Measurements from ENCODE around the gene RPIA. TPM values are rescaled to one million over a fixed set of nuclear protein-coding genes. Genes with fewer than 3 reads are reported as not detected.
A peak's percentile ranks its signal among the peaks of the same experiment; 100 is the strongest.
"Not testable (repeated sequence)": the region's sequence is repeated elsewhere in the genome, so short reads cannot be mapped to it uniquely, and the experiment has no call there.

The RPIA gene
- 9.9 and 11.6 TPM in 2 replicates for polyA plus RNA-seq (2014; cell fraction: cytosol; rRNA removed)
- 6.8 and 14.2 TPM in 2 replicates for polyA plus RNA-seq (2014; cell fraction: nucleus; rRNA removed)

DNA sequence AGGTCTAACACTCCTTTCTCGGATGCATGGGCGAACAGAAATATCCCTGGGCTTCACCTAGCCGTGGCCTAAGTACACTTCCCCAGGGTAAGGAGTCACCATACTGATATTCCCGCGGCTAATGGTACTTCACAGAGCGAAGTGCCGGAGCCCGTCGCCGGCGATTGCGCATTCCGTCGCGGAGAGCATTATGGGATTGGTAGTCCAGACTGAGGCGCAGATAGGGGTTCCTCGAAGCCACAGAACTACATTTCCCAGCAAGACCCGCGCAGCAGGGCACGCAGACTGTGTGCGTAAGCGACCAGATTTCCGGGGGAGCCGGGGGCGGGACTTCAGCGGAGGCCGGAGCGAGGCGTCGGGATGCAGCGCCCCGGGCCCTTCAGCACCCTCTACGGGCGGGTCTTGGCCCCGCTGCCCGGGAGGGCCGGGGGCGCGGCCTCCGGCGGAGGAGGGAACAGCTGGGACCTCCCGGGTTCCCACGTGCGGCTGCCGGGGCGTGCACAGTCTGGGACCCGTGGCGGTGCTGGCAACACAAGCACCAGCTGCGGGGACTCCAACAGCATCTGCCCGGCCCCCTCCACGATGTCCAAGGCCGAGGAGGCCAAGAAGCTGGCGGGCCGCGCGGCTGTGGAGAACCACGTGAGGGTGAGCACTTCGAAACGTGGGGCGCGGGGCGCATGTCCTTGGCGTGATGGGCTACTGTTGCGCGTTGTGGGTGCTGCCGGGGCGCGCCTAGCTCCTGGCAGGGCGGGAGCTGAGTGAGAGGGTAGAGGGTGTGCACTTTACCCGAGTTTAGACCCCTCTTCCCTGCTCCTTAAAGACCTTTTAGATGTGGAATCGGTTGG, at the start of gene RPIA:
Gene RPIA, plus strand, starts transcription at position 335 of the 845 bp plus-strand sequence. Its CDS starts 26 bp downstream, at position 361.
- DNase-seq (ENCODE audit: low spot score): peak; percentile 97

DNA sequence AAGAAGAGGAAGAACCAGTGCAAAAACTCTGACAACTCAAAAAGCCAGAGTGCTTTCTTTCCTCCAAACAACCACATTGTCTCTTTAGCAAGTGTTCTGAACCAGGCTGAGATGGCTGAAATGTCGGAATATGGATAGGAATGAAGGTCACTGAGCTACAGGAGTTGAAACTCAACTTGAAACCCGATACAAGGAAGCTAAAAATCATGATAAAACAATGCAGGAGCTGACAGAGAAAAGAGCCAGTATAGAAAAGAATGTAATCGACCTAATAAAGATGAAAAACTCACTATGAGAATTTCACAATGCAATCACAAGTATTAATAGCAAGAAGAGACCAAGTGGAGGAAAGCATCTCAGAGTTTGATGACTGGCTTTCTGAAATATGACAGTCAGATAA, 49.2 kb upstream of the RPIA start:
- DNase-seq (ENCODE audit: low spot score): no peak

DNA sequence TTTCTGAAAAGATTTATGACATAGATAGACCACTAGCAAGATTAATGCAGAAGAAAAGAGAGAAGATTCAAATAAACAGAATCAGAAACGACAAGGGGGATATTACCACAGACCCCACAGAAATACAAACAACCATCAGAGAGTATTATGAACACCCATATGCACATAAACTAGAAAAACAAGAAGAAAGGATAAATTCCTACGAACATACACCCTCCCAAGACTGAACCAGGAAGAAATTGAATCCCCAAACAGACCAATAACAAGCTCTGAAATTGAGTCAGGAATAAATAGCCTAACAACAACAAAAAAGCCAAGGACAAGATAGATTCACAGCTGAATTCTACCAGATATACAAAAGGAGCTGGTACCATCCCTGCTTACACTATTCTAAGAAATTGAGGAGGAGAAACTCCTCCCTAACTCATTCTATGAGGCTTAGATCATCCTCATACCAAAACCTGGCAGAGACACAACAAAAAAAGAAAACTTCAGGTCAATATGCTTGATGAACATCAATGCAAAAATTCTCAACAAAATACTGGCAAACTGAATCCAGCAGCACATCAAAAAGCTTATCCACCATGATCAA, 46.1 kb upstream of the RPIA start:
- DNase-seq (ENCODE audit: low spot score): not testable (repeated sequence)

DNA sequence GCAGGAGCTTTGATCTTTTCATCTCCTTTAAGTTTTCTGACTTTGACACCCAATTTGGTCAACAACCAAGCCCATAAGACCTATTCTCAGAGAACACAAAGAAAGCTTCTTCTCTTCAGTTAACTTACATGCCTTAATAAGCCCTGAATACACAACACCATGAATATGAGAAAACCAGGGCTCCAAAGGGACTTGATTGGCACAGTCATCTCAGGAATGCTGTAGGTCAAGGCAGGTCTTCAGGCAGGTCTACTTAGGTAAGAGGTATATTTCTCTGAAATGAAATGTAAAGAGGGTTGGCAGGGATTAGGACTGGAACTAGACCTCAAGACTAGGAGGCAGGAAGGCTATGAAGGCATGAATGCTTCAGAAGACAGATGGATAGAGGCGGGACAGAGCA, 39.8 kb upstream of the RPIA start:
- no peak for DNase-seq (ENCODE audit: low spot score)

DNA sequence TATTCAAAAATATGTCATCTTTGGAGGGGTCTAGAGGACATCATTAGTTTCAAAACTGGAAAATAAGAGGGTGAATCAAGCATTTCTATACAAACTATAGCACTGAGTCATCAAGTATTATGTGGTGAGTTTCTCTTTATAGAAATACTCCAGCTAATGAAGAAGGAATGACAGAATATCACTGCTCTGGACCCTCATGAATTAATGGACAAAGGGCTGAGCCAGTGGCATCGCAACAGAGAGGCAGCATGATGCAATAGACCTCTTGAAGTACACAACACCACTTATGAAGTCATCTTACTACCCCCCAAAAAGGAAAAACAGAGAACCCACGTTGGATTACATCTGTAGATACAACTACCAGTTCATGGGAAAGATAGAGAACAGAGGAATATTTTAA, 36.8 kb upstream of the RPIA start:
- no peak for DNase-seq (ENCODE audit: low spot score)

DNA sequence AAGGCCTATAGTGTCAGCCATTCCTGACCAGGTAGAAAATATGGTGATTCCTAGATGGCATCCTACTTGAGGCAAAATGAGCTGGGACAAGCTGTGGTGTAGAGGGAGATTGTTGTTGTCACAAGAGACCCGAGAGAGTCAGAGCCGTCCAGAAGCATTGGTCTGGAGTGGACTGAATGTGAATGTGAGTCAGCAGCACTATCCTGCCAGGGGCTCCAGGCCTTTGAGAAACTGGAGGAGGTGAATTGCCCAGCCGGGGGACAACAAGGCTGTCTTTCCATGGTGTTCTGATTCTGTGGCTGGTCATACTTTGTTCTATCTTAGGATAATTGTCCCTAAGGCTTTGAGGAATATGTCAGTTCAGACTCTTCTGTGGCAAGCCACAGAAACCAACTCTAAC, 34.8 kb upstream of the RPIA start:
- no peak for DNase-seq (ENCODE audit: low spot score)

DNA sequence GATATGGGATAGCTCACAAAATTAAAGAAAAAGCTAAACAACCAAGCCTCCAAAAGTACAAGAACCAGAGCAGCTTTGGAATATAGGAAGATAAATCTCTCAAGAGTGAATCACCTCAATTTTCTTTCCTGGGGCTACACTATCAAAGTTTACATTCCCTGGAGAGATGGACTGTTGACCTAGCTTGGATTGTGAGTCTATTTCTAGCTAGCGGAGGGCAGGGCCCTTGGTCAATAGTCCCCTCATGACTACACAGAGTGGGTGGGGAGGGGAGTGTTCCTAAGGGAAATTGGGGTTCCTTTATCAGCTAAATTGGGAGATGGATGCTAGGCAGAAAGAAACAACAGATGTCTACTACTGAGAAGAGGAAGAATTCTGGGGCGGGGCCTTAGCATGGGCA, 34.3 kb upstream of the RPIA start:
- no peak for DNase-seq (ENCODE audit: low spot score)

DNA sequence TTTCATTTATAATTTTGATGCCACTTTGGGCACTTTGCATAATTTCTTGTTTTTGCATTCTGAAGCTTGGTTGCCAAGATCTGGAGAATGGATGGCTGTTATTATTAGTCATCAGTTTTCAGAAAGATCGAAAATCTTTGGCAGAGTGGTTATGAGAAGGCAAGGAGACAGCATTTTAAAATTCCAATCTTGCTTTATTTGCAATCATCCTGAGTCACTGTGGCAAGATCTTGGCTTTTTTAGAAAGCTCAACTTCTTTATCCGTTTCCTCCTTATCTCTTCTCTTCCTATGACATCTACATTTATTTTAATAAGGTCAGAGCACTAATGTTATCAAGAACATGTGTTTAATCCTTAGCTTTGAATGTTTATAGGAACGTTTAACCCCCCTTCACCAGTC, 33.1 kb upstream of the RPIA start:
- DNase-seq (ENCODE audit: low spot score): no peak

DNA sequence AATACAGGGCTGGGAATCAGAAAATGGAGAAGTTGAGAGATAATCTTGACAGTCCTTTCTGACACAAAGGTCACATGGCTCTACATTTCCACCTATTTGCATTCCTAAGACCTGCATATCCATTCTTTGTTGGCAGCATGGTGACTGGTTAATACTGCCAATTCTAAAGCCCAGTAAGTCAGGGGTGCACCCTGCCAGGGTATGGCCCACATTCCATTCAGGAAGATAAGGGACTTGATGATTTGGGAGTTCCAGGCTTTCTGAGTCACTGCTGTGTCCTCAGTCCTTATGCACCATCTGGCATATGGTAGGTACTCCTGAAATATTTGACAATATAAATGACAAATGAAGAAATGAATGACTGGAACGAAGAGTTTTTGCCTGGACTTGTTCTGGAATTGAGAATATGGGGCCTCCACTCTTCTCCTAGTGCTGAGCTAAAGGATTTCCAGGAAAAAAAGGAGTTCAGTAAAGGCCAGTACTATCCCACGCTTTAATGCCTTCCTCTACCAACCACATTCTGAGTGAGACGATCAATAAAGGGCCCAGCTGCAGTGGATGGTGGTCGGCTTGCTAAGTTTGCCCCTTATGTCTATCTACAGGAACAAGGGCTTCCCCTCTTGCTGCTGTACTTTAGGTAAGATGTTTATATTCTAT, 32.5 kb upstream of the RPIA start:
- no peak for DNase-seq (ENCODE audit: low spot score)

DNA sequence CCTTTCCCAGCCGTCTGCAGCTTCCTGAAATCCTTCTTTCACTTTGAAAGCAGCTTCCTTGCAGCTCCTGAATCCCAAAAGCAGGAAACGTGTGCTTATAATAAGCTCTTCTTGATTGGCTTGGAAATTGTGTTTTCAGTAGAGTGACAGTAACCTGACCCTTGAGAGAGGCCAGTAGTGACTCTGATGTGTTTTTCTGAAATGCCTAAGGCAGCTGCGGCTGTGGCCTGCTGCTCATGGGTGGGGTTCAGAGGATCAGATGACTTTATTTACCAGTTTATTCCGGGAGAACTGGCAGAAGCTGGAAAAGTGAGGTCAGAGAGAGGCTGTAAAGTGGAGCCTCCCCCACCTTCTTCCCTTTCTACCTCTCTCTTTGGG, 31.9 kb upstream of the RPIA start:
- DNase-seq (ENCODE audit: low spot score): peak; percentile 59

DNA sequence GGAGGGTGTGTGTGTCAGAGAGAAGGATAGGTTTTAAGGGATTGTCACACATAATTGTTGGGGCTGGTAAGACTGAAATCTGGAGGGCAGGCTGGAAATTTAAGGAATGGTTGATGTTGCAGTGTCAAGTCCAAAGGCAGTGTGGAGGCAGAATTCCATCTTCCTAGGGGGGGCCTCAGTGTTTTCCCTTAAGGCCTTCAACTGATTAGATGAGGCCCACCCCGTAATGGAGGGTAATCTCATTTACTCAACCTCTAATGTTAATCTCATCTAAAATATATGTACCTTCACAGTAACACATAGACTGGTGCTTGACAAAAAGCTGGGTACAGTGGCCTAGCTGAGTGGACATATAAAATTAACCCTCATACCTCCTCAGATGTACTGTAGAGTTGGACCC, 30.9 kb upstream of the RPIA start:
- DNase-seq (ENCODE audit: low spot score): no peak

DNA sequence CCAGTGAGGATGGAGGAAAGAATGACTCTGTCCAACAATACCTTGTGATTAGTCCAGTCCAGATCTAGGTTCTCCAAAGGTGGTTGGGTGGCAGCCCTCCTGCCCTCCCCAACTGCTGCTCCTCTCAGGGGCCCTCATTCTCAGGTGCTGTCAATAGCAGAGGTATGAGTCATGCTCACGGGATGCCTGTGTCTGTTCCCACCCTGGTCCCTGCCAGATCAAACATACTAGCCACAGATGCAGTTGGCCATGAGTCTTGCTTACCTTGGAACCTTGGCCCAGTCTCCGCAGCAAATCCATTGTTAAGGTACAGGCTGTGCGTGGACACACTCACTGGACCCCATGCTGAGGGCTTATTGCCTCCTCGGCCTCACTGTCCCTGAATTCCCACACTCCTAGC, 24.9 kb upstream of the RPIA start:
- no peak for DNase-seq (ENCODE audit: low spot score)

DNA sequence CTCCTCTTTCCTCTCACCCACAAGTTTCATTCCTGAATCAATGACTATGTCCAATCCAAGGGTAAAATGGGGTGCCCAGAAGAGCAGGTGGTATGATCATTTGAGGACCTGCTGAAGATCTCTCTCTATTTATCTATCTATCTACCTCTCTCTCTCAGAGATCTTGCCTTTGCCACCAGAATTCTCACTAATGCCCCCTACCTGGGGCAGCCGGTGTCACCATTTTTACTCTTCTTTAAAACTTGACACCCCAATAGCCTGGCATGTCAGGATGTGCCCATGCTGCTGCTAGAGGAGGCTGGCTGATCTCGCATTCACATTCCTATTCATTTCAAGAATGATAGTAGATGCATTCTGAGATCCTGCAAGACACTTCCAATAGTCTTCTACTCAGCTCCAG, 24.3 kb upstream of the RPIA start:
- DNase-seq (ENCODE audit: low spot score): no peak

DNA sequence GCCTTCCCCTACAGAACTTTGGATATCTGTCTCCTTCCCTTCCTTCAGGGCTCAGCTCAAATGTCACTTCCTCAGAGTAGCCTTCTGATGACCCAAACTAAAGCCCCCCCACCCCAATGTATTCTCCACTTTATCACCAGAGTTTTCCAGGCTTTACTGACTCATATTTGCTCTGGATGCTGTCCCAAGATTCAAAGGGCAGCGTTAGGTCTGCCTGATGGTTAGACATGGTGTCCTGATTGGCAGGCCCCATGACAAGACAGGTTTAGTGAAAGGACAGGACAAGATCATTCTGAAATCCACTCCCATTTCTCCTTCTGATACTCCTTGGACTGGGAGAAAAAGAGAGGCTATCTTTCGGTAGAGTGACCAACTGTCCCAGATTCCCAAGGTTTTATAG, 22.6 kb upstream of the RPIA start:
- no peak for DNase-seq (ENCODE audit: low spot score)

DNA sequence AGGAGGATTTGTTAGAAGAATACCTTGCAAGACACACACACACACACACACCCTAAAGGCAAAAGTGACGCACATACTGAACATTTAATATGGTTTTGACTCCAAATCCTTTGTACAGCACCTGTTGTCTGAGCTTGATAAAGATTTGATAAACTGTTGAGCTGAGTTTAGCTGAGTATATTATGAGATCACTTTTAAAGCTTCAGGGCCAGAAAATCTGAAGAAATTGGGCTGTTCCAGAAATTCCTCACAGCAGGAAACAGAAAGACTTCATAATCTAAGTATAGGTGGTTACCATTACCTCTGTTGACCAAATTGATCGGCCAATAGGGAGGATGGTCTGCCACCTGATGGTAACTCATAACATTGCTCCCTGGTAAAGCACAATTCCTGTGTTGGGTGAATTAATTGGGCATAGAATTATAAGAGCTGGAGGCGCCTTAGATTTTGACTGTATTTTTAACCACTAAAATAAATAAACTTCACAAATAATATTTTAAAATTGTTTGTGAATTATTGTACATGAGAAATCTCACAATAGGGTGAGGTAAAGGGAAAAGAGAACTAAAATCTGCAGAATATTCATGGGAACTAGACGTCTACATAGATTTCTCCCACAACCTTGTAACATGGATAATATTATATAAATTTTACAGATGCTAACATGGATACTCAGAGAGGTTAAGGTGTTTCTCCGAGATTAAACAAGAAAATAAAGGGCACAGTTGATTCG, 21.8 kb upstream of the RPIA start:
- peak; percentile 45 for DNase-seq (ENCODE audit: low spot score)

DNA sequence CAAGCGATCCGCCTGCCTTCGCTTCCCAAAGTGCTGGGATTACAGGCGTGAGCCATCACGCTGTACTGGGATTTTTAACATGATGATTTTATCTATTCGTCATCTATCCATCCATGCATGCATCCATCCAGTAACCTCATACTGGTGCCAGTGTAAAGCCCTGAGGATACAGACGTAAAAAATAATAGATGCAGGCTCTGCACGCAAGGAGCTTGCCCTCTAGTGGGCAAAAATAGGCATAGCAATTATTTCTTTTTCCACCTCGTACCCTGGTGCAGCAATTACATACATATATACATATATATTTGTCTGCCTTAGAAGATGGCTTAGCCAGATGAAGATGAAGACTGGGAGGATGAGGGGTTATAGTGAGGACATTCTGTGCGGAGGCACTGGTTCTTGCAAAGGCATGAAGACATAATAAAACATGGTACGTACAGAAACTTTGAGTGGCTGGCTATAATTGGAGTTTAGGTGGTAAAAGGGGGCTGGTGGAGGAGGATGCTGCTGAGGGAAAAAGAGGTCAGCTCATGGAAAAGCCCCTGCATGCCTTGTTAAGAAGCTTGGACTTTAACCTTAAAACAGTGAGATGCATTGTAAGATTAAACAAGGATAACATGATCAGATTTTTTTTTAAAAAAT, 19.6 kb upstream of the RPIA start:
- peak; percentile 60 for DNase-seq (ENCODE audit: low spot score)

DNA sequence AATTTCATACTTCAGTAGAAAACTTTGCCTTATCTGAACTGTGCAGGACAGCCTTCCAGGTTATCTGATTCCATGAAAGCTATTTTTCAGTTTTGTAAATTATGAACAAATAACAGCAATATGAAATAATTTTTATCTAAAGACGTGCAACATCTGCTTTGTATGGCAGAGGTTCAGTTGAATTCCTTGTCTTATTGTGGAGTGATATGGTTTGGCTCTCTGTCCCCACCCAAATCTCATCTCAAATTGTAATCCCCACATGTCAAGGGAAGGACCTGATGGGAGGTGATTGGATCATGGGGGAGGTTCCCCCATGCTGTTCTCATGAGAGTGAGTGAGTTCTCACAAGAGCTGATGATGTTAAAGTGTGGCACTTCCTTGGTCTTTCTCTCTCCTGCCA, 18.1 kb upstream of the RPIA start:
- DNase-seq (ENCODE audit: low spot score): no peak

DNA sequence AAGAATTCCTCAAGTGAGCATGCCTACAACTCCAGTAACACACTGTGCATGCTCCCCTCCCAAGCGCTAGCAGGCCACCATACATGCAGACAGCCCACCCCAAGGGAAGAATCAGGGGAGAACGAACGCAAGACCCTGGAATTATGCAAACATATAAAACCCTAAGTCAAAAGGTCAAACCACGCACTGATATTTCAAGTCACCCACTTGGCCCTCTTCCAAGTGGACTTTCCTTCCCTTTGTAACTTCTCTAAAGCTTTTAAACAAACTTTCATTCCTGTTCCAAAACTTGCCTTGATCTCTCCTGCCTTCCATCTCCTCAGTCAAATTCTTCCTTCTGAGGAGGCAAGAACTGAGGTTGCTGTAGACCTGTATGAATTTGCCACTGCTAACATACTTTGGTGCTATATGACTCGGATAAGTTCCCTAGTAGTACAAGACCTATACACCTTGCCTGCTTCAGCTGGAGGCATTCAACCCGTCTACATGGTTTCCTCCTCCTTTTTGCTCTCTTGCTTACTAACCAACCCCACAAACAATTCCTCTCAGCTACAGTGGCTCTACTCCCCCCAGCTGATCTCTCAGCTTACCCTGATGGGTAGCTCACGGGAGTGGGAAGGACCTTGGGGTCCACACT, 11.1 kb upstream of the RPIA start:
- DNase-seq (ENCODE audit: low spot score): no peak

DNA sequence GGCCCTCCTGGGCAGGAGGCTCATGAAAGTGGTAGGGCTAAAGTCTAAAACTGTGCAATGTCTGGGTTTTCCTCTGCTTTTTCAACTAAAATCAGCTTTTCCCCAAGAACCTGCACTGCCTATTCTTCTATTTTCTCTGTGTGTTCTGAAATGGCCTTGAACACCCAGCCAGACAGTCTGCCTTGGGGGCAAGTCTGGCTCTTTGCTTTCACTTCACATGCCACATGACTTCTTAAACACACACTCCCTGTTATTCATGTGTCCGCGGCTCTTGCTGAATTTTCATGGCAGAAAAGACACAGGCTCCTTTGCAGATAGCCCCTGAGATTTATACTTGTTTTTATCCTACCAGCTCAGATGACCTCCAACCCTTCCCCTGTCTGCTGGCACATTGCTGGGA, 10.6 kb upstream of the RPIA start:
- DNase-seq (ENCODE audit: low spot score): no peak

DNA sequence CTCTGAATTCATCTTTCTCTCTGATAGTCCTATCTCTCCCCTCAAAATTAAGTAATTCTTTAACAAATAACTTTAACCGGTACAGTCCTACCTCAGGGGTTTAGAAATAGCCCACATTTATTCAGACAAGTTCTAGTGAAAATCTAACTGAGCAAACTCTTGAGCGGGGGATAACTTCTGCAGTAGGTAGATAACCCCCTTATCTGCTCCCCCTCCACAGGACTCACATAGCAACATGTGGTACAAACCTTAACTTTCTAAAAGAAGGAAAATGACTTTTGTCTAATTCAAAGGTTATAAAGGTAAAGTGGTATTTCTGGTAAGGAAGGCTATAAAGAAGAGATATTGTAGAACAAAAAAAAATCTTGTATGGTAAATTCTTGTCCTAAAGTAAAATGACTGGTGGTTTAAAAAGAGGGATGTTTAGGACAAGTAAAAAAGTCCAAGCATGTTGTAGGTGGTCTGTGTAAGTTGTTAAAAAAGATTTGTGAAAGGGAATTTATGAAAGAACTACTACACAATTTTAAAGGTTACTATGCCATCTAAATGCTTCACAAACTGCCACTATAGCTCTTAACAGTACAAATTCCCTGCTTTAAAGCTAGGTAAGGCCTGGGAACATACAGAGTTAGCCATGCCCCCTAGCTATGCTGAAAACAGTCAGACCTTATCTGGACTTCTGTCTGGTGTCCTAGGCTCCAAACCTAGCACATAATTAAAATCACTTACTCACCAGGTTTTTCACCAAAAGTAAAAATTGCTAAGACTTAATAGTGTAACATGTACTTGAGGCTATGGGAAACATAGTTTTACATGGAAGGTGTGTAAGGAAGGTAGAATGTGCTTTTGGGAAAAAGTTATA, 8.1 kb upstream of the RPIA start:
- DNase-seq (ENCODE audit: low spot score): no peak

Data from SK-N-DZ (cell line).